CD4-positive, CD25-positive, alpha-beta regulatory T cell (primary cell): ENCODE measurements around the gene ANO3. TPM values are rescaled to one million over a fixed set of nuclear protein-coding genes. Genes with fewer than 3 reads are reported as not detected.

Experiments used
- ATAC-seq, 2 donors: fragments of 150-1000 bp; cut with Tn5 transposase; one replicate each; pipeline ENCODE4 v1.10.0; 2021; ENCODE audit warnings: low read depth in 2 of 2, moderate number of reproducible peaks in 2 of 2, moderate library complexity in 1 of 2
- DNase-seq, 3 donors: peaks; one replicate each; pipeline versions ENCODE4 v3.0.0 to v3.0.0-alpha.2; 2012 to 2022; ENCODE audit warnings: mixed read lengths in 1 of 3
- H3K27ac ChIP-seq: one replicate; pipeline ENCODE4 v1.7.0; 2013; ENCODE audit warnings: mild to moderate bottlenecking, low read length; ENCODE audit not compliant: insufficient read depth, poor library complexity, severe bottlenecking
- H3K27me3 ChIP-seq: one replicate; pipeline ENCODE4 v1.7.0; 2013; ENCODE audit warnings: low read length; ENCODE audit not compliant: control insufficient read depth, insufficient read depth
- H3K36me3 ChIP-seq: one replicate; pipeline ENCODE4 v1.7.0; 2013; ENCODE audit warnings: mild to moderate bottlenecking, low read length, moderate library complexity; ENCODE audit not compliant: control insufficient read depth, insufficient read depth
- H3K4me1 ChIP-seq: 2 replicates; pipeline ENCODE4 v1.7.0; 2013; ENCODE audit warnings: mild to moderate bottlenecking, low read length; ENCODE audit not compliant: insufficient read depth, control insufficient read depth, poor library complexity, severe bottlenecking
- H3K4me3 ChIP-seq: one replicate; pipeline ENCODE4 v1.7.0; 2013; ENCODE audit warnings: low read depth, mild to moderate bottlenecking, low read length, moderate library complexity
- H3K9me3 ChIP-seq, 2 experiments: 1 replicate in 1 of 2; 2 replicates in 1 of 2; pipeline ENCODE4 v1.7.0; 2013; ENCODE audit warnings: low read length in 2 of 2, mild to moderate bottlenecking in 1 of 2, moderate library complexity in 1 of 2; ENCODE audit not compliant: control insufficient read depth in 2 of 2
- H3K27ac Mint-ChIP-seq, 3 donors: one replicate each; pipeline ENCODE4 v1.8.0; 2020 to 2022; ENCODE audit warnings: mild to moderate bottlenecking in 3 of 3, mixed read lengths in 3 of 3, moderate library complexity in 2 of 3
- H3K27me3 Mint-ChIP-seq: one replicate; pipeline ENCODE4 v1.8.0; 2022; ENCODE audit warnings: mild to moderate bottlenecking, mixed read lengths
- H3K36me3 Mint-ChIP-seq: one replicate; pipeline ENCODE4 v1.8.0; 2020; ENCODE audit warnings: mixed read lengths
- H3K4me1 Mint-ChIP-seq, 4 donors: one replicate each; pipeline ENCODE4 v1.8.0; 2020 to 2022; ENCODE audit warnings: mixed read lengths in 4 of 4, mild to moderate bottlenecking in 1 of 4
- H3K4me3 Mint-ChIP-seq, 4 donors: one replicate each; pipeline ENCODE4 v1.8.0; 2020 to 2022; ENCODE audit warnings: mild to moderate bottlenecking in 4 of 4, mixed read lengths in 4 of 4, moderate library complexity in 3 of 4
- H3K9me3 Mint-ChIP-seq, 7 donors: one replicate each; pipeline ENCODE4 v1.8.0; 2020 to 2022; ENCODE audit warnings: mixed read lengths in 7 of 7, mild to moderate bottlenecking in 3 of 7, moderate library complexity in 2 of 7
- polyA plus RNA-seq, 4 donors: library from polyadenylated mRNA; unstranded; fragments of 300-500 nt; fragmentation: Illumina TruSeq; gene quantifications; one replicate each; pipeline ENCODE4 v1.2.3, GENCODE V29; 2021
- total RNA-seq: library from RNA; stranded (reverse); gene quantifications from one replicate; pipeline ENCODE4 v1.2.3, GENCODE V29; 2022

ANO3 gene
- total and polyA plus RNA-seq, 5 donors from 2014 or later: not detected

DNA sequence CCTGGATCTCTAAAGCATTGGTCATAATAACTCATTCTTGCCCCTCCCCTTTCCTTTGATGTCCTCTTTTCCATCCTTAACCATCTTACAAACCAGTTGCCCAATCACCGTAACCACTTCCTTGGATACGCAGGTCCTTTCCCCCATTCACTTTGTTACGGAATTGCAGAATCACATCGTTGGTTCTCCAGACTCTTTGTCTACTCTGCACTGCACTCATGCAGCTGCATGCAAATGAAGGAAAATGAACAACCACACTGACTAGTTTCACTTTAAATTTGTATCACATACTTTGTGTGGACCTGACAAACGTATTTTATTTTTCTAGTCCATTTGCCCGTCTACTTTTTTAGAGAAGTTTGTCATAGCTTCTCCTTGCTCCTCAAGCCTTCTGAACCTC is 320.0 kb downstream of the ANO3 start:
- Mint-ChIP-seq H3K36me3 (no peaks in the 10 kb centered on the region), H3K4me1 (no peaks in the 10 kb centered on the region), H3K9me3 (peaks cover 0 to 4% (median 0%) of the 10 kb centered on the region in 7 donors), H3K27me3 (no peaks in the 10 kb centered on the region), H3K27ac (no peak overlapping the region), H3K4me3 (no peak overlapping the region)
- no peaks in the 10 kb centered on the region for H3K36me3 ChIP-seq
- H3K4me3 ChIP-seq: no peak overlapping the region
- no peaks in the 10 kb centered on the region for H3K27me3 ChIP-seq
- H3K9me3 ChIP-seq: no peaks in the 10 kb centered on the region
- no peak overlapping the region for H3K27ac ChIP-seq
- DNase-seq (no peak), ATAC-seq (no peak)
- no peaks in the 10 kb centered on the region for H3K4me1 ChIP-seq

DNA sequence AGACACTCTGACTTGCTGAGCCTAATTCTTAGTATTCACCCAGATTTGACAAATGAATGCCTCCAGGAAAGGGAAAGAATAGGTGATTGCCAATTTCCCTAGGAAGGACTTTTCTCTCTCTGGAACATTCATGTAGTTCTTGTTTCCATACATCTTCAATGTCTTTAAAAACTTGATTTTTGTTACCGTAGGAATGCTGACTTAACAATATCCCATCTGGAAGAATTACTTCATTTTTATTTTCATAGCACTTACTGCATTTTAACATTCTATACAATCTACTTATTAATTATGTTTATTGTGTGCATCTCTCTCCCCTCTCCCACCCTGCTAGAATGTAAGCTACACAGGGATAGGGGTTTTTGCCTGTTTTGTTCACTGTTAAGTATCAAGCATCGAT is 323.4 kb downstream of the ANO3 start:
- ATAC-seq (no peak), DNase-seq (no peak)
- no peaks in the 10 kb centered on the region for H3K36me3 Mint-ChIP-seq
- Histone ChIP-seq H3K9me3 (no peaks in the 10 kb centered on the region), H3K36me3 (no peaks in the 10 kb centered on the region), H3K4me1 (no peaks in the 10 kb centered on the region), H3K27me3 (no peaks in the 10 kb centered on the region), H3K27ac (no peak overlapping the region), H3K4me3 (no peak overlapping the region)
- H3K27ac Mint-ChIP-seq: no peak overlapping the region
- peaks cover 0 to 5% (median 0%) of the 10 kb centered on the region in 7 donors for H3K9me3 Mint-ChIP-seq
- no peak overlapping the region for H3K4me3 Mint-ChIP-seq
- H3K27me3 Mint-ChIP-seq: no peaks in the 10 kb centered on the region
- no peaks in the 10 kb centered on the region for H3K4me1 Mint-ChIP-seq

DNA sequence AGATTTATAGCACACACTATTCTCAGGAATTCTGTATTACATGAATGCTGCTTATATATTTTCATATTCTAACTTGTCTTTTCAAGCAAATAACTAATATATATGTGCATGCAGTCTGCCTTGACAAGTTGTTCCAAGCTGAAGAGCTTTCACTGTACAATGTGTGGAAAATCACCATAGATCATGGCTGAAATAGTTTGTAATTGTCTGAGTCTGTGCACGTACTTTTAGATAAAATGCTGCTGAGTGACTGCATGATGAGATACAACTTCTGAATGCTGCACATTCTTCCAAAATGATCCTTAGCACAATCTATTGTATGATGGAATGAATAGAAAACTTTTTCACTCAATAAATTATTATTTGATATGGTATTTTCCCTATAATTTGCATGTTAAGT is 331.0 kb downstream of the ANO3 start:
- H3K4me1 ChIP-seq: no peaks in the 10 kb centered on the region
- Mint-ChIP-seq H3K4me3 (no peak overlapping the region), H3K27ac (no peak overlapping the region), H3K4me1 (no peaks in the 10 kb centered on the region), H3K27me3 (no peaks in the 10 kb centered on the region), H3K36me3 (no peaks in the 10 kb centered on the region), H3K9me3 (peaks cover 0 to 6% (median 0%) of the 10 kb centered on the region in 7 donors)
- H3K27me3 ChIP-seq: no peaks in the 10 kb centered on the region
- no peaks in the 10 kb centered on the region for H3K9me3 ChIP-seq
- no peaks in the 10 kb centered on the region for H3K36me3 ChIP-seq
- H3K27ac ChIP-seq: no peak overlapping the region
- DNase-seq: no peak
- no peak for ATAC-seq
- H3K4me3 ChIP-seq: no peak overlapping the region

DNA sequence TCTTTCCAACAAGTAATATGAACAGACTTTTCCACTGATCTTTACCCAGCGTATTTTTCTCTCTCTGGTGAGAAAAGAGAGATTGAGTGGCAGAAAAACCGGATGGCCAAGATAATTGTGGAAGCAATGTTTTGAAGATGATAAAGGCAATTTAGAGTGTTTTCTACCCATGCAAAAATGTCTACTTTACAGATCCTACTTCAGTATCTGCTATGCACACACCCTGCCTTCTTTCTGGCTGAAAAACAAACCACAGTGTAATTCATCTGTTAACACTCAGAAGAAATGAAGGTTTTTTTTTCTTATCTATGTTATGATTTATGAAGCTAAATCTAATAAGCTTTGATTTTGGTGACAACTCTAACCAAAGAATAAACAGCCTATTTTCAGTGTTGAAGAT is 333.1 kb downstream of the ANO3 start:
- Histone ChIP-seq H3K9me3 (no peaks in the 10 kb centered on the region), H3K27ac (no peak overlapping the region), H3K4me3 (no peak overlapping the region), H3K4me1 (no peaks in the 10 kb centered on the region), H3K36me3 (no peaks in the 10 kb centered on the region), H3K27me3 (no peaks in the 10 kb centered on the region)
- Mint-ChIP-seq H3K4me3 (no peak overlapping the region), H3K4me1 (no peaks in the 10 kb centered on the region), H3K36me3 (no peaks in the 10 kb centered on the region), H3K9me3 (peaks cover 0 to 6% (median 0%) of the 10 kb centered on the region in 7 donors), H3K27ac (no peak overlapping the region), H3K27me3 (no peaks in the 10 kb centered on the region)
- no peak for DNase-seq
- no peak for ATAC-seq

DNA sequence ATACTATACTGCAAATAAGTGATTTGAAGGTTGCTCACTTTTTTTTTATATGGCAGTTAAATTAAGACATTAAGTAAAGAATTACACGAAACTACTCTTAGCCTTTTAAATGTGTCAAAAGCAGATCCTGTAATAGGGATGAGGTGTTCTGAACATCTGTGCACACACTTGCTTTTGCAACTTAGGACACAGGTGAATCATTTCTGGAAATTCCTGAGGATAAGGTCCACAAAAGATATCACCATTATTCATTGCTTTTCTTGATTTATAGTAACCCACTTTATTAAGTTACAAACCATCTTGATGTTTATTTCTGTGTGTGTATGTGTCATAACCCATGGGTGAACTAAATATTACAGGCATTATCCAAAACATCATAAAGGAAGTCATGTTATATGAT is 334.0 kb downstream of the ANO3 start:
- no peaks in the 10 kb centered on the region for H3K27me3 Mint-ChIP-seq
- no peaks in the 10 kb centered on the region for H3K4me1 Mint-ChIP-seq
- H3K36me3 ChIP-seq: no peaks in the 10 kb centered on the region
- no peaks in the 10 kb centered on the region for H3K9me3 ChIP-seq
- H3K27me3 ChIP-seq: no peaks in the 10 kb centered on the region
- H3K4me1 ChIP-seq: no peaks in the 10 kb centered on the region
- H3K27ac Mint-ChIP-seq: no peak overlapping the region
- no peak overlapping the region for H3K27ac ChIP-seq
- H3K4me3 Mint-ChIP-seq: no peak overlapping the region
- H3K4me3 ChIP-seq: no peak overlapping the region
- H3K9me3 Mint-ChIP-seq: peaks cover 0 to 6% (median 0%) of the 10 kb centered on the region in 7 donors
- DNase-seq (no peak), ATAC-seq (no peak)
- no peaks in the 10 kb centered on the region for H3K36me3 Mint-ChIP-seq

DNA sequence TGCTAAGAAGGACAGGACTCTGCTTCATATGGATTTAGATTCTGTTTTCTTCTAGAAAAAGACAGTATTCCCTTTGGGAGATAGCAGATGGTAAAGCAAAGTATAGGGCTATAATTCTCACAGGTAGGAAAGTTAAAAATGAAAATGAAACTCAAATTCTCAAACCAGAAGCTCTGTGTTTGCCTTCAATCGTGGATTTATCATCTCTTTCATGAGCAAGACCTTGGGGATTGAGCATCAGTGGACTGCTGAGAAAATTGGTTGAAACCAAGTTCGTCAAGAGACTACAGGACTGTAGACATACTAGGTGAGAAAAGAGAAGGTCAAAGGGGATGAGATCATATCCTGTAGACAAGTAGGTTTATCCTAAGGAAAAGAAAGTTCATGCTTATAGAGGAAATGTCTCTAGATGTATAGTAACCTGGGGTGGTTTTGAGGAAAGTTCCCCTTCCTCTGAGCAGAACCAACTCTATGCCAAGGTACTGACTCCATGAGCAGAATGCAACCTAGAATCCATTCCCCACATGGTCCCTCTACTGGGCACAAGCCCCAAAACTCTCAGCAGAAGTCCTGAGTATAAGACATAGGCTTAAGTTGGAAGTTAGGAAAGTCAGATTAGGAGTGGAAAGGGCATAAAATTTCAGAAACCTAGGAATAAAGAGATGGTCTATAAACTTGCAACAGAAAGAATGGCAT is 343.5 kb downstream of the ANO3 start:
- Histone ChIP-seq H3K27me3 (no peaks in the 10 kb centered on the region), H3K4me1 (no peaks in the 10 kb centered on the region), H3K27ac (no peak overlapping the region), H3K4me3 (no peak overlapping the region), H3K36me3 (no peaks in the 10 kb centered on the region), H3K9me3 (no peaks in the 10 kb centered on the region)
- Mint-ChIP-seq H3K9me3 (peaks cover 1 to 19% (median 6%) of the 10 kb centered on the region in 7 donors), H3K27me3 (no peaks in the 10 kb centered on the region), H3K27ac (no peak overlapping the region), H3K4me3 (no peak overlapping the region), H3K4me1 (no peaks in the 10 kb centered on the region), H3K36me3 (no peaks in the 10 kb centered on the region)
- ATAC-seq (no peak), DNase-seq (no peak)

DNA sequence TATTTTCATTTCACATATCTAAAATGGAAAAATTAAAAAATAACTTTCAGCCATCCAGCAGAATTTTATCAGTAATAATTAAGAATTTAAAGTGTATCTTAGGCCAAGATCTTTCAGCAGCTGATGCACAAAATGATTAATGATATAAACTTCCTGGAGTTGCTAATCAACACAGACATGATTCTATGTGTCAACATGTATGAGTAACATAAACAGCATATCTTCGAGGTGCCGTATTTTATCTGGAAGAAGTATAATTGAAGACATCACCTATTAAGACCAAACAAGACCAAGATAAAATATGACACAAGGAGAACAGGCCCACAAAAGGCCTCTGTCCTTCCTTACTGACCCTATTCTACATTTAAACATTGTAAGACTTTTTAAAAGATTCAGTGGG is 344.7 kb downstream of the ANO3 start:
- H3K27me3 ChIP-seq: no peaks in the 10 kb centered on the region
- Mint-ChIP-seq H3K4me1 (no peaks in the 10 kb centered on the region), H3K36me3 (no peaks in the 10 kb centered on the region), H3K27me3 (no peaks in the 10 kb centered on the region), H3K4me3 (no peak overlapping the region), H3K27ac (no peak overlapping the region), H3K9me3 (peaks cover 1 to 19% (median 5%) of the 10 kb centered on the region in 7 donors)
- H3K36me3 ChIP-seq: no peaks in the 10 kb centered on the region
- H3K27ac ChIP-seq: no peak overlapping the region
- H3K4me1 ChIP-seq: no peaks in the 10 kb centered on the region
- ATAC-seq (no peak), DNase-seq (no peak)
- H3K9me3 ChIP-seq: no peaks in the 10 kb centered on the region
- H3K4me3 ChIP-seq: no peak overlapping the region

DNA sequence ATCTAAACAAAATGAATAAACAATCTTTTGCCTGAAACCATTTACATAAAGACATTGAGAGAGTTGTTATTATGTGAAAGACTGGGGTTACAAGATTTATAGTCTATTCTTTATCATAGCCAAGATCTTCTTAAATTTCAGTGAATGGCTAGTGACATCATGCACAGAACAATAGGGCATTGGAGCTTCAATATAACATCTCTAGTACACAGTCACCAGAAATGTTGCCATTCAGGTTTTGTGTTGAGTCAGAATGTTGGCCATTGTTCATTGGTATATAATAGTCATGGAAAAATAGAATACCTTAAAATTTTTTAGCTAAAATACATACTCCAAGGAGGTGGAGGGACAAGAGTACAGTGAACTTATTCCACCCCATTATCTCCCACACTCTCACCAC is 345.6 kb downstream of the ANO3 start:
- no peaks in the 10 kb centered on the region for H3K27me3 ChIP-seq
- H3K4me1 ChIP-seq: no peaks in the 10 kb centered on the region
- no peak for DNase-seq
- no peak overlapping the region for H3K27ac ChIP-seq
- Mint-ChIP-seq H3K27me3 (no peaks in the 10 kb centered on the region), H3K4me1 (no peaks in the 10 kb centered on the region), H3K4me3 (no peak overlapping the region), H3K9me3 (peaks cover 1 to 19% (median 5%) of the 10 kb centered on the region in 7 donors), H3K27ac (no peak overlapping the region), H3K36me3 (no peaks in the 10 kb centered on the region)
- H3K9me3 ChIP-seq: no peaks in the 10 kb centered on the region
- H3K4me3 ChIP-seq: no peak overlapping the region
- no peaks in the 10 kb centered on the region for H3K36me3 ChIP-seq
- ATAC-seq: no peak
